Midbrain (tissue), 1 donor: ENCODE measurements around the gene SSR1.

ENCODE experiments used
- DNase-seq: peaks from one replicate; lab custom pipeline; 2025; lab: John Stamatoyannopoulos, UW

Gene SSR1

GRCh38 chr6:7238900-7239589 lies 74.0 kb downstream of the SSR1 start:
- peak; percentile 49 for DNase-seq

- DNase-seq: no peak
Observed at GRCh38 chr6:7238526-7238899, 74.5 kb downstream of the SSR1 start.

- DNase-seq: no peak
Observed at GRCh38 chr6:7237653-7238188, 75.3 kb downstream of the SSR1 start.

- DNase-seq: no peak
Observed at GRCh38 chr6:7236306-7237209, 76.4 kb downstream of the SSR1 start.

- DNase-seq: no peak
Observed at GRCh38 chr6:7235712-7236305, 77.2 kb downstream of the SSR1 start.

GRCh38 chr6:7234547-7234946 lies 78.5 kb downstream of the SSR1 start:
- no peak for DNase-seq

- DNase-seq: no peak
Observed at GRCh38 chr6:7232351-7232750, 80.6 kb downstream of the SSR1 start.

GRCh38 chr6:7230956-7231713 lies 81.9 kb downstream of the SSR1 start:
- no peak for DNase-seq

GRCh38 chr6:7230327-7230691 lies 82.7 kb downstream of the SSR1 start:
- DNase-seq: no peak

- no peak for DNase-seq
Observed at GRCh38 chr6:7229376-7230326, 83.3 kb downstream of the SSR1 start.

- no peak for DNase-seq
Observed at GRCh38 chr6:7228662-7229375, 84.2 kb downstream of the SSR1 start.

- no peak for DNase-seq
Observed at GRCh38 chr6:7224731-7225130, 88.3 kb downstream of the SSR1 start.

GRCh38 chr6:7222197-7222596 lies 90.8 kb downstream of the SSR1 start:
- no peak for DNase-seq

GRCh38 chr6:7219310-7219709 lies 93.7 kb downstream of the SSR1 start:
- no peak for DNase-seq

GRCh38 chr6:7218406-7218988 lies 94.5 kb downstream of the SSR1 start:
- DNase-seq: no peak
